Tibial artery (tissue), 4 donors: ENCODE measurements around the gene EEIG1.

Experiments
- DNase-seq, 2 donors: peaks; one replicate each; pipeline ENCODE4 v3.0.0-alpha.2; 2019
- H3K27ac ChIP-seq, 2 donors: fragments of 200-600 bp; sonication (generic) in 1 of 2; 1 replicate in 1 of 2; 2 replicates in 1 of 2; pipeline ENCODE4 v1.5.1; 2018 to 2019; ENCODE audit warnings: mild to moderate bottlenecking in 1 of 2
- H3K27me3 ChIP-seq, 2 donors: fragments of 200-600 bp; sonication (generic) in 1 of 2; one replicate each; pipeline versions ENCODE4 v1.5.1 to v1.6.0; 2016 to 2019
- H3K36me3 ChIP-seq, 3 donors: fragments of 200-600 bp; sonication (generic) in 2 of 3; one replicate each; pipeline ENCODE4 v1.5.1; 2016 to 2019; ENCODE audit warnings: mild to moderate bottlenecking in 2 of 3
- H3K4me1 ChIP-seq, 4 donors: fragments of 200-600 bp; sonication (generic) in 2 of 4; 1 replicate in 3 of 4; 2 replicates in 1 of 4; pipeline ENCODE4 v1.5.1; 2016 to 2019
- H3K4me3 ChIP-seq, 2 donors: fragments of 200-600 bp; sonication (generic) in 1 of 2; 1 replicate in 1 of 2; 2 replicates in 1 of 2; pipeline ENCODE4 v1.5.1; 2018 to 2019; ENCODE audit warnings: mild to moderate bottlenecking in 2 of 2
- H3K9me3 ChIP-seq, 3 donors: fragments of 200-600 bp; sonication (generic) in 1 of 3; one replicate each; pipeline ENCODE4 v1.5.1; 2016 to 2019
- intact Hi-C: fragments of 100-400 bp; cut with DNase I; formaldehyde crosslinking; loops from one replicate; pipeline ENCODE4 v1.15.0; 2023; ENCODE audit warnings: low total_unique reads
- TF ChIP-seq, protein P1 (sequence below), 2 experiments: fragments of 200-600 bp in 1 of 2; fragments of 450-650 bp in 1 of 2; IDR thresholded peaks; one replicate each; pipeline ENCODE4 v1.5.1; 2017 to 2019; ENCODE audit warnings: antibody characterized with exemption in 2 of 2, mild to moderate bottlenecking in 1 of 2, moderate library complexity in 1 of 2

Gene EEIG1

GRCh38 chr9:127937056-127937387 is 43.8 kb downstream of the EEIG1 start:
- Histone ChIP-seq H3K27me3 (no peaks in the 10 kb centered on the region), H3K9me3 (no peaks in the 10 kb centered on the region), H3K4me3 (peak overlapping the region; percentile 68 to 90), H3K4me1 (peaks cover 0 to 30% (median 25%) of the 10 kb centered on the region in 4 donors), H3K27ac (peak overlapping the region; percentile 60 to 64), H3K36me3 (peaks cover 0 to 27% (median 8%) of the 10 kb centered on the region in 3 donors)
- no peak for DNase-seq
- TF ChIP-seq, protein P1, sequence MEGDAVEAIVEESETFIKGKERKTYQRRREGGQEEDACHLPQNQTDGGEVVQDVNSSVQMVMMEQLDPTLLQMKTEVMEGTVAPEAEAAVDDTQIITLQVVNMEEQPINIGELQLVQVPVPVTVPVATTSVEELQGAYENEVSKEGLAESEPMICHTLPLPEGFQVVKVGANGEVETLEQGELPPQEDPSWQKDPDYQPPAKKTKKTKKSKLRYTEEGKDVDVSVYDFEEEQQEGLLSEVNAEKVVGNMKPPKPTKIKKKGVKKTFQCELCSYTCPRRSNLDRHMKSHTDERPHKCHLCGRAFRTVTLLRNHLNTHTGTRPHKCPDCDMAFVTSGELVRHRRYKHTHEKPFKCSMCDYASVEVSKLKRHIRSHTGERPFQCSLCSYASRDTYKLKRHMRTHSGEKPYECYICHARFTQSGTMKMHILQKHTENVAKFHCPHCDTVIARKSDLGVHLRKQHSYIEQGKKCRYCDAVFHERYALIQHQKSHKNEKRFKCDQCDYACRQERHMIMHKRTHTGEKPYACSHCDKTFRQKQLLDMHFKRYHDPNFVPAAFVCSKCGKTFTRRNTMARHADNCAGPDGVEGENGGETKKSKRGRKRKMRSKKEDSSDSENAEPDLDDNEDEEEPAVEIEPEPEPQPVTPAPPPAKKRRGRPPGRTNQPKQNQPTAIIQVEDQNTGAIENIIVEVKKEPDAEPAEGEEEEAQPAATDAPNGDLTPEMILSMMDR (IDR thresholded peaks at IDR 0.05) = no peak
- intact Hi-C loops = no loop called here

DNA sequence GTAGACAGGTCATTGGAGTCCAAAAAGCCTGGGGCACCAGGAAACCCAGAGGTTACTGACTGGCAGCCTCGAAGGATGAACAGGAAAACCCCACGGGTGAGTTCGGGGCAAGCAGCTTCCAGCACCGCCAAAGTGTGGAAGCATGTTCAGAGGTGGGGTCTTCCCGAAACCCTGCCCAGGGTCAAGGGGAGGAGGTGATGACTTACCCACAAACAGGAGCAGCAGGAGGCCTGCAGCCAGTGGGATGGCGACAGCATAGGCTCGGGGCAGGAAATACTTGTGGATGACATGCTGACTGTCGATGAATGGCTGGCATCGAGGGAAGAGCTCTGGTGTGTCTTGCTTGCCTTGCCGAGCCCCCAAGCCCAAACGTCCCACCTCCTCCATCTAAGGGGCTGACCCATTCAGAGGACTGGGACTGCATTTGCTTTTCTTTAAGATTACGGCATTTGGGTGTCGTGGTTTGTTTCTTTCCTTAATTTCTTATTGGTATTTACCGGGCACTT is 44.4 kb downstream of the EEIG1 start:
- Histone ChIP-seq H3K27ac (no peak overlapping the region), H3K4me1 (peaks cover 0 to 36% (median 28%) of the 10 kb centered on the region in 4 donors), H3K36me3 (peaks cover 0 to 21% (median 8%) of the 10 kb centered on the region in 3 donors), H3K4me3 (peak overlapping the region; percentile 68 to 90), H3K27me3 (no peaks in the 10 kb centered on the region), H3K9me3 (no peaks in the 10 kb centered on the region)
- intact Hi-C loops = no loop called here
- TF ChIP-seq, protein P1 (IDR thresholded peaks at IDR 0.05) = no peak
- DNase-seq = no peak

DNA sequence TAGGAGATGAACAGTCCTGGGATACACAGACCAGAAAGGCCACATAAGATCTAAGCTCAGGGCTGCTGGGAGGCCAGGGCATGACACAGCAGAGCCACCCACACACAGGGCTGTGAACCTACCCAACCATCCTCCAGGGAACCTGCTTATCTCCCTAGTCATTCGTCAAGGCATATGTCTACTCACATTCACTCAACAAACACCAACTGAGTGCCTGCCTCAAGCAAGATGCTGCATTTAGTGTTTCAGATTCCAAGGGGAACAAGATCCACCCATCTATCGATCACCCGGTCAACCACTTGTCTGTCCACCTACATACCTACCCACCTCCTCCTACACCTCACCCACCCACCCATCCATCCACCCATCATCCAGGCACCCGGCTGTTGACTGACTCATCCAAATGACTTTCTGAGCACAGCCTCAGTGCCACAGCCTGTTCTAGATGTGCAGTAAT is 45.0 kb downstream of the EEIG1 start:
- Histone ChIP-seq H3K27me3 (no peaks in the 10 kb centered on the region), H3K27ac (no peak overlapping the region), H3K36me3 (peaks cover 0 to 21% (median 8%) of the 10 kb centered on the region in 3 donors), H3K4me1 (peaks cover 0 to 42% (median 34%) of the 10 kb centered on the region in 4 donors), H3K9me3 (no peaks in the 10 kb centered on the region), H3K4me3 (no peak overlapping the region)
- no peak for DNase-seq
- intact Hi-C loops = no loop called here
- TF ChIP-seq, protein P1 (IDR thresholded peaks at IDR 0.05) = no peak

GRCh38 chr9:127934986-127935385 is 45.8 kb downstream of the EEIG1 start:
- intact Hi-C loops = no loop called here
- peaks cover 0 to 49% (median 42%) of the 10 kb centered on the region in 4 donors for H3K4me1 ChIP-seq

DNA sequence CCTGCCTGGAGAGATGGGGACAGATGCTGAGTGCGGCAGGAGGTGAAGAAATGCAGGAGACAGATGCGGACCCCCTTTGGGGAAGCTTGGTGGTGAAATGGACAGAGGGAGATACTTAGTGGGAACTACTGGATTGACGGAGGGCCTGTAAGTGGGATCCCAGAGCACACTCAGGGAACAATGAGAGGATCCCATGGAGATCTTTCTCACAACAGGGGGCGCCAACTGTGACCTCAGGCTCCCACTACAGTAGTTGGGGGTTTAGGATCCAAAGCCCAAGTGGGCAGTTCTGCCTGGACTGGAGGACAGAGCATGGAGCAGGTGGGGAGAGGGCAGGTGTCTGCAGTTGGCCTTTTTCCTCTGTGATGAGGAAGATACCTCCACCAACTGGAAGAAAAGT is 46.5 kb downstream of the EEIG1 start:
- DNase-seq = no peak
- Histone ChIP-seq H3K36me3 (peaks cover 0 to 15% (median 8%) of the 10 kb centered on the region in 3 donors), H3K4me3 (no peak overlapping the region), H3K9me3 (no peaks in the 10 kb centered on the region), H3K27me3 (peaks cover 0 to 10% of the 10 kb centered on the region in 2 donors), H3K4me1 (peaks cover 0 to 49% (median 42%) of the 10 kb centered on the region in 4 donors), H3K27ac (no peak overlapping the region)
- intact Hi-C loops = no loop called here
- TF ChIP-seq, protein P1 (IDR thresholded peaks at IDR 0.05) = no peak

More at GRCh38 chr9:127934986-127935385, 45.8 kb downstream of the EEIG1 start:
- no peak for DNase-seq
- H3K27me3 ChIP-seq = peaks cover 0 to 4% of the 10 kb centered on the region in 2 donors
- peaks cover 0 to 18% (median 8%) of the 10 kb centered on the region in 3 donors for H3K36me3 ChIP-seq
- H3K4me3 ChIP-seq = no peak overlapping the region
- TF ChIP-seq, protein P1 (IDR thresholded peaks at IDR 0.05) = no peak
- H3K9me3 ChIP-seq = no peaks in the 10 kb centered on the region
- no peak overlapping the region for H3K27ac ChIP-seq
